IMR-90 (cell line): Measurements from ENCODE around the gene C1QTNF3. TPM values are rescaled to one million over a fixed set of nuclear protein-coding genes. Genes with fewer than 3 reads are reported as not detected.
A peak's percentile ranks its signal among the peaks of the same experiment; 100 is the strongest.

Experiments used
- ATAC-seq: fragments of 200-7000 bp; cut with Tn5 transposase; 2 replicates; pipeline ENCODE4 v1.9.1; 2020; ENCODE audit warnings: low read depth, mild to moderate bottlenecking, moderate library complexity
- BruUV-seq: library from RNA; stranded (reverse); fragments of 400-500 nt; replicated peaks from 2 replicates; lab custom pipeline; 2021; lab: Mats Ljungman, UMichigan
- CTCF ChIA-PET: fragments of 300-600 bp; formaldehyde crosslinking; extraction: SDS; loops from one replicate; lab custom pipeline; 2021; ENCODE audit warnings: antibody characterized with exemption; lab: Yijun Ruan, JAX
- POLR2A ChIA-PET: fragments of 300-600 bp; sonication (Branson Sonifier 250); formaldehyde crosslinking; loops from one replicate; lab custom pipeline; 2022; ENCODE audit warnings: antibody characterized with exemption; ENCODE audit not compliant: unreplicated experiment; lab: Charles Lee
- DNase-seq: peaks from one replicate; pipeline ENCODE4 v3.0.0; 2013
- H2AFZ ChIP-seq: replicated peaks from 2 replicates; pipeline ENCODE3; 2013; ENCODE audit warnings: low read length, mild to moderate bottlenecking; ENCODE audit not compliant: poor library complexity
- H2AK5ac ChIP-seq: 2 replicates; pipeline ENCODE4 v1.6.1; 2013; ENCODE audit warnings: low read depth, low read length, inconsistent platforms
- H2AK9ac ChIP-seq: replicated peaks from 2 replicates; pipeline ENCODE3; 2013; ENCODE audit warnings: mild to moderate bottlenecking, low read depth, low read length, moderate library complexity; ENCODE audit not compliant: poor library complexity
- H2BK120ac ChIP-seq: 2 replicates; pipeline ENCODE4 v1.6.1; 2013; ENCODE audit warnings: low read depth, low read length, inconsistent platforms
- H2BK15ac ChIP-seq: 3 replicates; pipeline ENCODE4 v1.6.1; 2013; ENCODE audit warnings: low read depth, low read length, inconsistent platforms
- H2BK20ac ChIP-seq: 2 replicates; pipeline ENCODE4 v1.6.1; 2013; ENCODE audit warnings: low read depth, mild to moderate bottlenecking, inconsistent platforms, low read length, moderate library complexity
- H2BK5ac ChIP-seq: 2 replicates; pipeline ENCODE4 v1.6.1; 2013; ENCODE audit warnings: mild to moderate bottlenecking, low read depth, low read length, inconsistent platforms; ENCODE audit not compliant: poor library complexity, severe bottlenecking
- H3K14ac ChIP-seq: replicated peaks from 2 replicates; pipeline ENCODE4 v1.6.1; 2013; ENCODE audit warnings: low read depth, low read length, inconsistent platforms
- H3K18ac ChIP-seq: 2 replicates; pipeline ENCODE4 v1.6.1; 2013; ENCODE audit warnings: low read depth, low read length, control low read depth
- H3K23ac ChIP-seq: 2 replicates; pipeline ENCODE4 v1.6.1; 2013; ENCODE audit warnings: low read depth, low read length, inconsistent platforms
- H3K27ac ChIP-seq: 2 replicates; pipeline ENCODE4 v1.5.1; 2013; ENCODE audit warnings: mild to moderate bottlenecking, control low read depth, low read length; ENCODE audit not compliant: insufficient read depth
- H3K27me3 ChIP-seq: 2 replicates; pipeline ENCODE4 v1.6.1; 2013; ENCODE audit warnings: low read length; ENCODE audit not compliant: control insufficient read depth, insufficient read depth
- H3K36me3 ChIP-seq: 2 replicates; pipeline ENCODE4 v1.6.1; 2013; ENCODE audit warnings: low read length, mixed read lengths; ENCODE audit not compliant: control insufficient read depth, insufficient read depth
- H3K4ac ChIP-seq: 2 replicates; pipeline ENCODE4 v1.6.1; 2013; ENCODE audit warnings: low read depth, low read length, inconsistent platforms
- H3K4me1 ChIP-seq: 2 replicates; pipeline ENCODE4 v1.6.1; 2013; ENCODE audit warnings: low read length, mixed read lengths; ENCODE audit not compliant: control insufficient read depth, insufficient read depth
- H3K4me2 ChIP-seq: 2 replicates; pipeline ENCODE4 v1.6.1; 2013; ENCODE audit warnings: low read depth, mild to moderate bottlenecking, control low read depth, low read length, moderate library complexity
- H3K4me3 ChIP-seq: 2 replicates; pipeline ENCODE4 v1.5.1; 2013; ENCODE audit warnings: low read depth, mild to moderate bottlenecking, control low read depth, low read length, moderate library complexity; ENCODE audit not compliant: insufficient read depth
- H3K56ac ChIP-seq: 2 replicates; pipeline ENCODE4 v1.6.1; 2013; ENCODE audit warnings: low read length, inconsistent platforms; ENCODE audit not compliant: insufficient read depth; ENCODE audit errors: extremely low read depth
- H3K79me1 ChIP-seq, 2 experiments: 2 replicates each; pipeline ENCODE4 v1.6.1; 2013; ENCODE audit warnings: low read length in 2 of 2, inconsistent platforms in 1 of 2, low read depth in 1 of 2
- H3K9ac ChIP-seq: 2 replicates; pipeline ENCODE4 v1.6.1; 2013; ENCODE audit warnings: low read depth, low read length, control low read depth
- H3K9me1 ChIP-seq: 2 replicates; pipeline ENCODE4 v1.6.1; 2013; ENCODE audit warnings: low read length, inconsistent platforms; ENCODE audit not compliant: insufficient read depth
- H3K9me3 ChIP-seq: 2 replicates; pipeline ENCODE4 v1.6.1; 2013; ENCODE audit warnings: low read length; ENCODE audit not compliant: control insufficient read depth, insufficient read depth
- H4K20me1 ChIP-seq: 2 replicates; pipeline ENCODE4 v1.6.1; 2013; ENCODE audit warnings: low read length, inconsistent platforms; ENCODE audit not compliant: insufficient read depth
- H4K5ac ChIP-seq: 2 replicates; pipeline ENCODE4 v1.6.1; 2013; ENCODE audit warnings: mild to moderate bottlenecking, low read depth, low read length, control low read depth
- H4K8ac ChIP-seq, 2 experiments: 2 replicates each; pipeline ENCODE4 v1.6.1; 2013; ENCODE audit warnings: low read depth in 2 of 2, low read length in 2 of 2, control low read depth in 1 of 2, inconsistent platforms in 1 of 2
- H4K91ac ChIP-seq: 2 replicates; pipeline ENCODE4 v1.6.1; 2013; ENCODE audit warnings: low read depth, low read length, inconsistent platforms; ENCODE audit not compliant: insufficient read depth
- MAFK ChIP-seq: IDR thresholded peaks from 2 replicates; pipeline ENCODE4 v1.6.1; 2012; ENCODE audit warnings: low read depth, low read length, improper control_type of control experiment
- WGBS, 2 experiments: methylation state at CpG; one replicate each; pipeline versions ENCODE4 v1.1.5 to v1.1.7; 2013; ENCODE audit warnings: missing lambda C conversion rate in 2 of 2; ENCODE audit not compliant: insufficient read length in 1 of 2; ENCODE audit errors: extremely low coverage in 2 of 2; 5-methylcytosine and 5-hydroxymethylcytosine counted together
- dilution Hi-C: fragments of 300-500 bp; cut with HindIII; formaldehyde crosslinking; loops from one replicate; pipeline ENCODE4 v1.14.3; 2018; ENCODE audit warnings: low sequenced_read_pairs; ENCODE audit not compliant: unreplicated experiment
- in situ Hi-C: fragments of 300-500 bp; cut with MboI; formaldehyde crosslinking; loops from 3 replicates; pipeline ENCODE4 v1.14.3; 2019; ENCODE audit warnings: low sequenced_read_pairs, inconsistent platforms, mixed read lengths
- intact Hi-C: fragments of 100-400 bp; cut with micrococcal nuclease; formaldehyde crosslinking; loops from 2 replicates; pipeline ENCODE4 v1.10.0; 2022
- polyA plus RNA-seq, 3 experiments: library from polyadenylated mRNA; depleted of rRNA; stranded (reverse); fragments of >200 nt; gene quantifications; 2 replicates each; pipeline ENCODE4 v1.2.3, GENCODE V29; 2012; ENCODE audit warnings: low replicate concordance in 1 of 3
- total RNA-seq: library from RNA; depleted of rRNA; stranded (reverse); fragments of >200 nt; gene quantifications from 2 replicates; pipeline ENCODE4 v1.2.3, GENCODE V29; 2012

Gene C1QTNF3
- total and polyA plus RNA-seq, 2 of the 4 experiments (the other 2 are of a cell fraction) = 1.0 to 1.4 TPM

DNA sequence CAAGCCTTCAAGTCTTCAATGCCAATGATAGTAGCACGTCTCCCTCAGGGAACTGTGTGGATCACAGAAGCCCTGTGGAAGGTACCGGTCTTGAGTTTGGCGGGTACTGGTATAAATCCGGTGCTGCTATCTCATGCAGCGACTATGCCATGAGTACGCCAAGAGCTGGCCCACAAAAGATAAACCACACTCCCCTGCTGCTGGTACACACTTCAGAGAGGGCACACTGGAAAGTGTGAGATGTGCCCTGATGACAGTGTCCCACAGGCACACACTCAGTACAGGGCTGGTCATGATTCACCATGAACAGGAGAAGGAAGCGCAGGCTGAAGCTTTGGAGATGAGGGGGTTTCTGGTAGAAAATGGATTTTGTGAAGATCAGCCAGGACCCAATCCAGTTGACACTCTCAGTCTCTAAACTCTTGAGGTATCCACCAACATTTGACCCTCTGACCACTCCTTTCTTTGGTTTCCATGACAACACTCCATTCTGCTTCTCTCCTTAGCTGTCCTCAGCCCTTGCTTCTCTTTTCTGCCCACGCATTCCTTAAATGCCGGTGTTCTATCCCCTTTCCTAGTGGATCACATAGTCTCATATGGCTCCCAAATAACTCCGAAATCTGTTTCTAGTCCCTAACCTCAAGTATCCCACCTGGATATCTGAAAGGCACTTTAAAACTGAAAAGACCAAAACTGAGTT is 40.2 kb downstream of the C1QTNF3 start:
- intact Hi-C loops (no loop called here), dilution Hi-C loops (no loop called here), in situ Hi-C loops (no loop called here)
- H3K4me2 ChIP-seq = no peak overlapping the region
- DNase-seq = peak; percentile 18
- BruUV-seq = no TSS peak
- TF ChIP-seq MAFK = no peak
- H2AK9ac ChIP-seq = no peak overlapping the region
- no peak overlapping the region for H3K23ac ChIP-seq
- H3K9me1 ChIP-seq = peaks cover 11% of the 10 kb centered on the region
- ChIA-PET POLR2A (no interaction called here), CTCF (no interaction called here)
- H4K20me1 ChIP-seq = no peaks in the 10 kb centered on the region
- no peak overlapping the region for H3K14ac ChIP-seq
- no peak overlapping the region for H3K9ac ChIP-seq
- no peak overlapping the region for H2BK120ac ChIP-seq
- H4K5ac ChIP-seq = no peak overlapping the region
- no peak overlapping the region for H2BK15ac ChIP-seq
- H3K27me3 ChIP-seq = no peaks in the 10 kb centered on the region
- H3K56ac ChIP-seq = no peak overlapping the region
- H4K8ac ChIP-seq = no peak overlapping the region
- no peak overlapping the region for H2BK5ac ChIP-seq
- H2AFZ ChIP-seq = peak overlapping the region; percentile 18
- peaks cover 12% of the 10 kb centered on the region for H3K4me1 ChIP-seq
- no peak overlapping the region for H2AK5ac ChIP-seq
- H3K18ac ChIP-seq = no peak overlapping the region
- no peak for ATAC-seq
- no peaks in the 10 kb centered on the region for H3K9me3 ChIP-seq
- H3K4me3 ChIP-seq = no peak overlapping the region
- H3K27ac ChIP-seq = no peak overlapping the region
- H3K36me3 ChIP-seq = peaks cover 5% of the 10 kb centered on the region; the same call in 1 of the 2 replicates
- 100% methylated on average over 1 of the region's 10 CpGs; no CpG with 5 or more reads in 1 of the 2 experiments for WGBS, 2 experiments
- H4K91ac ChIP-seq = no peak overlapping the region
- H3K79me1 ChIP-seq = peaks cover 17 to 22% of the 10 kb centered on the region in 2 experiments; a peak in 3 of 4 replicates
- H3K4ac ChIP-seq = no peak overlapping the region
- no peak overlapping the region for H2BK20ac ChIP-seq
